GM23338 (cell line): ENCODE measurements around the gene CDH12.
"Not testable (repeated sequence)": the region's sequence is repeated elsewhere in the genome, so short reads cannot be mapped to it uniquely, and the experiment has no call there.

Source experiments
- CREB1 ChIP-seq: fragments of 250-450 bp; sonication (Bioruptor Pico); IDR thresholded peaks from 2 replicates; pipeline ENCODE4 v1.5.0; 2020; ENCODE audit warnings: low read depth, mild to moderate bottlenecking, moderate library complexity
- ETS1 ChIP-seq: IDR thresholded peaks from 2 replicates; pipeline ENCODE4 v1.6.1; 2016; ENCODE audit warnings: antibody characterized with exemption
- POLR2AphosphoS5 ChIP-seq: IDR thresholded peaks from 2 replicates; pipeline ENCODE4 v1.6.1; 2016; ENCODE audit warnings: antibody characterized with exemption, low read depth
- TF ChIP-seq, protein P1 (sequence below), 2 experiments: fragments of 200-600 bp in 1 of 2; sonication (generic) in 1 of 2; conservative IDR thresholded peaks; 2 replicates each; pipeline versions ENCODE4 v1.5.1 to v1.6.1; 2016 to 2017; ENCODE audit warnings: antibody characterized with exemption in 2 of 2, low read depth in 2 of 2, mild to moderate bottlenecking in 2 of 2, moderate library complexity in 1 of 2

DNA sequence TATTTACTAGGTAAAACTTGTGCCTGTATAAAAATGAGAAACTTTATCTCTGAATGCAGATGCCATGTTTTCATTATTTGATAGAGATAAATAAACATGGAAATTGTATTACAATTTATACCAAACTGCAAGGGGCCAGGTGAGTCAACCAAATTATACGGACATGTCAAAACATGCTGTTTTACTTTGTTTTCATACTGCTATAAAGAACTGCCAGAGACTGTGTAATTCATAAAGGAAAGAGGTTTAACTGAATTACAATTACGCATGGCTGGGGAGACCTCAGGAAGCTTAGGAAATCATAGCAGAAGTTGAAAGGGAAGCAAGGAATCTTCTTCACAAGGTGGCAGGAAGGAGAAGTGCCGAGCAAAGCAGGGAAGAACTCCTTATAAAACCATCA lies 840.3 kb downstream of the CDH12 start:
- not testable (repeated sequence) for TF ChIP-seq CREB1 (CRISPR knock-in tag); POLR2AphosphoS5; ETS1
- TF ChIP-seq, protein P1, sequence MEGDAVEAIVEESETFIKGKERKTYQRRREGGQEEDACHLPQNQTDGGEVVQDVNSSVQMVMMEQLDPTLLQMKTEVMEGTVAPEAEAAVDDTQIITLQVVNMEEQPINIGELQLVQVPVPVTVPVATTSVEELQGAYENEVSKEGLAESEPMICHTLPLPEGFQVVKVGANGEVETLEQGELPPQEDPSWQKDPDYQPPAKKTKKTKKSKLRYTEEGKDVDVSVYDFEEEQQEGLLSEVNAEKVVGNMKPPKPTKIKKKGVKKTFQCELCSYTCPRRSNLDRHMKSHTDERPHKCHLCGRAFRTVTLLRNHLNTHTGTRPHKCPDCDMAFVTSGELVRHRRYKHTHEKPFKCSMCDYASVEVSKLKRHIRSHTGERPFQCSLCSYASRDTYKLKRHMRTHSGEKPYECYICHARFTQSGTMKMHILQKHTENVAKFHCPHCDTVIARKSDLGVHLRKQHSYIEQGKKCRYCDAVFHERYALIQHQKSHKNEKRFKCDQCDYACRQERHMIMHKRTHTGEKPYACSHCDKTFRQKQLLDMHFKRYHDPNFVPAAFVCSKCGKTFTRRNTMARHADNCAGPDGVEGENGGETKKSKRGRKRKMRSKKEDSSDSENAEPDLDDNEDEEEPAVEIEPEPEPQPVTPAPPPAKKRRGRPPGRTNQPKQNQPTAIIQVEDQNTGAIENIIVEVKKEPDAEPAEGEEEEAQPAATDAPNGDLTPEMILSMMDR (conservative IDR thresholded peaks at IDR 0.05; ENCODE audit: low read depth in 2 of 2), result not testable (repeated sequence)
